SK-N-SH treated with all-trans-retinoic acid at 6 μM for 48 hours (cell line): ENCODE data around the gene STEAP1B.

Experiments used
- ATAC-seq: fragments of 200-7000 bp; cut with Tn5 transposase; 3 replicates; pipeline ENCODE4 v1.9.1; 2020; ENCODE audit warnings: mild to moderate bottlenecking, moderate library complexity
- CSDC2 ChIP-seq: fragments of 250-450 bp; sonication (Bioruptor Pico); IDR thresholded peaks from 2 replicates; pipeline ENCODE4 v1.5.0; 2020; ENCODE audit warnings: mild to moderate bottlenecking, moderate library complexity
- ESRRG ChIP-seq: fragments of 250-450 bp; sonication (Bioruptor Pico); IDR thresholded peaks from 2 replicates; pipeline ENCODE4 v1.6.1; 2021; ENCODE audit warnings: mild to moderate bottlenecking
- ISL1 ChIP-seq: fragments of 250-450 bp; sonication (Bioruptor Pico); IDR thresholded peaks from 2 replicates; pipeline ENCODE4 v2.1.2; 2022; ENCODE audit warnings: mild to moderate bottlenecking, moderate library complexity
- OSR1 ChIP-seq: fragments of 250-450 bp; sonication (Bioruptor Pico); IDR thresholded peaks from 2 replicates; pipeline ENCODE4 v1.8.0; 2022; ENCODE audit warnings: moderate library complexity, mild to moderate bottlenecking, inconsistent platforms
- PPARA ChIP-seq: fragments of 250-450 bp; sonication (Bioruptor Pico); IDR thresholded peaks from 2 replicates; pipeline ENCODE4 v1.5.0; 2020; ENCODE audit warnings: mild to moderate bottlenecking, borderline replicate concordance
- SNAI2 ChIP-seq: fragments of 250-450 bp; sonication (Bioruptor Pico); IDR thresholded peaks from 2 replicates; pipeline ENCODE4 v1.5.0; 2020; ENCODE audit warnings: mild to moderate bottlenecking, moderate library complexity
- TCF4 ChIP-seq: fragments of 250-450 bp; sonication (Bioruptor Pico); IDR thresholded peaks from 2 replicates; pipeline ENCODE4 v1.8.0; 2021; ENCODE audit warnings: mild to moderate bottlenecking, moderate library complexity, borderline replicate concordance
- TOX ChIP-seq: fragments of 250-450 bp; sonication (Bioruptor Pico); IDR thresholded peaks from 2 replicates; pipeline ENCODE4 v1.8.0; 2021; ENCODE audit warnings: mild to moderate bottlenecking, moderate library complexity, borderline replicate concordance
- ZC3H10 ChIP-seq: fragments of 250-450 bp; sonication (Bioruptor Pico); IDR thresholded peaks from 2 replicates; pipeline ENCODE4 v1.5.1; 2021; ENCODE audit warnings: mild to moderate bottlenecking, moderate library complexity
- ZFP3 ChIP-seq: fragments of 250-450 bp; sonication (Bioruptor Pico); IDR thresholded peaks from 2 replicates; pipeline ENCODE4 v1.5.0; 2020; ENCODE audit warnings: mild to moderate bottlenecking, moderate library complexity
- ZFP30 ChIP-seq: fragments of 450-650 bp; formaldehyde crosslinking; IDR thresholded peaks from 2 replicates; pipeline ENCODE4 v1.5.0; 2022; ENCODE audit warnings: mild to moderate bottlenecking, moderate library complexity
- ZNF70 ChIP-seq: fragments of 450-650 bp; formaldehyde crosslinking; IDR thresholded peaks from 2 replicates; pipeline ENCODE4 v1.5.0; 2020; ENCODE audit warnings: mild to moderate bottlenecking, moderate library complexity
- ZNF8 ChIP-seq: fragments of 450-650 bp; formaldehyde crosslinking; IDR thresholded peaks from 2 replicates; pipeline ENCODE4 v1.5.0; 2020; ENCODE audit warnings: mild to moderate bottlenecking, moderate library complexity
- TF ChIP-seq, protein P1 (sequence below): fragments of 250-450 bp; sonication (Bioruptor Pico); IDR thresholded peaks from 2 replicates; pipeline ENCODE4 v1.5.1; 2021; ENCODE audit warnings: mild to moderate bottlenecking, moderate library complexity
- TF ChIP-seq, protein P2 (sequence below): fragments of 250-450 bp; sonication (Bioruptor Pico); IDR thresholded peaks from 2 replicates; pipeline ENCODE4 v1.8.0; 2021; ENCODE audit warnings: low read depth, mild to moderate bottlenecking, moderate library complexity, borderline replicate concordance
- TF ChIP-seq, protein P3 (sequence below): fragments of 250-450 bp; sonication (Bioruptor Pico); IDR thresholded peaks from 2 replicates; pipeline ENCODE4 v1.8.0; 2020; ENCODE audit warnings: mild to moderate bottlenecking, moderate library complexity, borderline replicate concordance
- TF ChIP-seq, protein P4 (sequence below): fragments of 250-450 bp; sonication (Bioruptor Pico); IDR thresholded peaks from 2 replicates; pipeline ENCODE4 v1.5.1; 2020; ENCODE audit warnings: low read depth, mild to moderate bottlenecking, moderate library complexity
- TF ChIP-seq, protein P5 (sequence below): fragments of 250-450 bp; sonication (Bioruptor Pico); IDR thresholded peaks from 2 replicates; pipeline ENCODE4 v1.5.0; 2020; ENCODE audit warnings: mild to moderate bottlenecking, moderate library complexity

The STEAP1B gene

DNA sequence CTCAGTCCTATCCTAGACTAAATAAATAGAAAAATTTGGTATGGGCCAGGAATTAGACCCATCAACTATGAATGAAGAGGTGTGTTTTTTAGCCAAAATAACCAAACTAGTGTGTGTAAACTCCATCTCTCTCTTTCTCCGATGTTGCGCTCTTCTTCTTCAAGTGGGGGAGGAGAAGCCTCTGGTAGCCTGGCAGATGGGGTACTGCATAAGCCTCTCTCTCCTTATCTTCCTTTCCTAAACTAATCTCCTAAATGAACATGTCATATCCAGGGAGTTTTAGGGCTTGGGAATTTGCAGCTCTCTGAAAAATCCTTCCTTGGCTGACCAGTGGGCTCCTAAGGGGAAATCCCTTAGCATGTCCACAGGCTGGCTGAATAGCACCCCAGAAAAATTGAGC lies 86.8 kb downstream of the STEAP1B start:
- ATAC-seq = no peak
- TF ChIP-seq TOX (CRISPR knock-in tag) (no peak), CSDC2 (no peak), ESRRG (CRISPR knock-in tag) (no peak), ISL1 (no peak), ZFP30 (CRISPR knock-in tag) (no peak), ZC3H10 (no peak)
- TF ChIP-seq, protein P1, sequence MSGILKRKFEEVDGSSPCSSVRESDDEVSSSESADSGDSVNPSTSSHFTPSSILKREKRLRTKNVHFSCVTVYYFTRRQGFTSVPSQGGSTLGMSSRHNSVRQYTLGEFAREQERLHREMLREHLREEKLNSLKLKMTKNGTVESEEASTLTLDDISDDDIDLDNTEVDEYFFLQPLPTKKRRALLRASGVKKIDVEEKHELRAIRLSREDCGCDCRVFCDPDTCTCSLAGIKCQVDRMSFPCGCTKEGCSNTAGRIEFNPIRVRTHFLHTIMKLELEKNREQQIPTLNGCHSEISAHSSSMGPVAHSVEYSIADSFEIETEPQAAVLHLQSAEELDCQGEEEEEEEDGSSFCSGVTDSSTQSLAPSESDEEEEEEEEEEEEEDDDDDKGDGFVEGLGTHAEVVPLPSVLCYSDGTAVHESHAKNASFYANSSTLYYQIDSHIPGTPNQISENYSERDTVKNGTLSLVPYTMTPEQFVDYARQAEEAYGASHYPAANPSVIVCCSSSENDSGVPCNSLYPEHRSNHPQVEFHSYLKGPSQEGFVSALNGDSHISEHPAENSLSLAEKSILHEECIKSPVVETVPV (CRISPR knock-in tag) = no peak
- TF ChIP-seq, protein P2, sequence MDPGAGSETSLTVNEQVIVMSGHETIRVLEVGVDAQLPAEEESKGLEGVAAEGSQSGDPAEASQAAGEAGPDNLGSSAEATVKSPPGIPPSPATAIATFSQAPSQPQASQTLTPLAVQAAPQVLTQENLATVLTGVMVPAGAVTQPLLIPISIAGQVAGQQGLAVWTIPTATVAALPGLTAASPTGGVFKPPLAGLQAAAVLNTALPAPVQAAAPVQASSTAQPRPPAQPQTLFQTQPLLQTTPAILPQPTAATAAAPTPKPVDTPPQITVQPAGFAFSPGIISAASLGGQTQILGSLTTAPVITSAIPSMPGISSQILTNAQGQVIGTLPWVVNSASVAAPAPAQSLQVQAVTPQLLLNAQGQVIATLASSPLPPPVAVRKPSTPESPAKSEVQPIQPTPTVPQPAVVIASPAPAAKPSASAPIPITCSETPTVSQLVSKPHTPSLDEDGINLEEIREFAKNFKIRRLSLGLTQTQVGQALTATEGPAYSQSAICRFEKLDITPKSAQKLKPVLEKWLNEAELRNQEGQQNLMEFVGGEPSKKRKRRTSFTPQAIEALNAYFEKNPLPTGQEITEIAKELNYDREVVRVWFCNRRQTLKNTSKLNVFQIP (CRISPR knock-in tag) = no peak

DNA sequence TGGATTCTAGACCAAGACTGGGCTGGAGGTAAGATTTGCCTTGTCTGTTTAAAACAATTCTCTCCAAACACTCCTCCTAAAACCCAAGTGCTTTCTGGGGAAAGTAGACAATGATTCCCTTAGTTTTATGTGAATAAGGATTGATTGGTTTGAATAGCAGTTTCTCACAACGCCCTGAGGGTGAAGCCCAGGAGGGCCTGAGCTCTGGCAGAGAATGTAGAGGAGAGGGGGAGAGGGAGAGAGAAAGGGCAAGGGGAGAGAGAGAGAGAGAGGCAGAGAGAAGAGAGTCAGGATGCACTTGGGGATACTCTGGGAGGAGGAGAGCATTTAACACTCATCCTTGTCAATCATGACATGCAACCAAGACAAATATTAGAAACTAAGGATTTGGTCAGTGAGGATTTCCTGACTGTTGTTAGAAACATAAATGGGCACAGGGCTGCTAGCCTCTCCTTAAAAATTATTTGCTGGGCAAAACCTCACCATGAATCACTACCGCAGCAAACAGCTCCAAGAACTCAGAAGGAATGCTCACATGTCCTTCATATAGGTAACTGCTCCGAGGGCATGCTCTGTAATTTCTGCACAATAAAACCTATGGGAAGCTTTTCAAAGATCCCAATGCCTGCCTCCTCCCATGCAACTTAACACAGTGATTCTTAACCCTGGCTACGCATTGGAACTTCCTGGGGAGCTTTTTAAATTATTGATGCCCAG lies 87.9 kb downstream of the STEAP1B start:
- no peak for TF ChIP-seq ZNF8 (CRISPR knock-in tag)
- no peak for TF ChIP-seq PPARA
- TF ChIP-seq ZFP3 (CRISPR knock-in tag) = no peak
- no peak for TF ChIP-seq ZNF70 (CRISPR knock-in tag)
- TF ChIP-seq, protein P2 (CRISPR knock-in tag) = no peak
- TF ChIP-seq ESRRG (CRISPR knock-in tag) = no peak
- no peak for TF ChIP-seq SNAI2 (CRISPR knock-in tag)
- no peak for TF ChIP-seq ISL1
- no peak for TF ChIP-seq TCF4 (CRISPR knock-in tag)
- TF ChIP-seq, protein P3, sequence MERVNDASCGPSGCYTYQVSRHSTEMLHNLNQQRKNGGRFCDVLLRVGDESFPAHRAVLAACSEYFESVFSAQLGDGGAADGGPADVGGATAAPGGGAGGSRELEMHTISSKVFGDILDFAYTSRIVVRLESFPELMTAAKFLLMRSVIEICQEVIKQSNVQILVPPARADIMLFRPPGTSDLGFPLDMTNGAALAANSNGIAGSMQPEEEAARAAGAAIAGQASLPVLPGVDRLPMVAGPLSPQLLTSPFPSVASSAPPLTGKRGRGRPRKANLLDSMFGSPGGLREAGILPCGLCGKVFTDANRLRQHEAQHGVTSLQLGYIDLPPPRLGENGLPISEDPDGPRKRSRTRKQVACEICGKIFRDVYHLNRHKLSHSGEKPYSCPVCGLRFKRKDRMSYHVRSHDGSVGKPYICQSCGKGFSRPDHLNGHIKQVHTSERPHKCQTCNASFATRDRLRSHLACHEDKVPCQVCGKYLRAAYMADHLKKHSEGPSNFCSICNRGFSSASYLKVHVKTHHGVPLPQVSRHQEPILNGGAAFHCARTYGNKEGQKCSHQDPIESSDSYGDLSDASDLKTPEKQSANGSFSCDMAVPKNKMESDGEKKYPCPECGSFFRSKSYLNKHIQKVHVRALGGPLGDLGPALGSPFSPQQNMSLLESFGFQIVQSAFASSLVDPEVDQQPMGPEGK (CRISPR knock-in tag) = no peak
- TF ChIP-seq, protein P4, sequence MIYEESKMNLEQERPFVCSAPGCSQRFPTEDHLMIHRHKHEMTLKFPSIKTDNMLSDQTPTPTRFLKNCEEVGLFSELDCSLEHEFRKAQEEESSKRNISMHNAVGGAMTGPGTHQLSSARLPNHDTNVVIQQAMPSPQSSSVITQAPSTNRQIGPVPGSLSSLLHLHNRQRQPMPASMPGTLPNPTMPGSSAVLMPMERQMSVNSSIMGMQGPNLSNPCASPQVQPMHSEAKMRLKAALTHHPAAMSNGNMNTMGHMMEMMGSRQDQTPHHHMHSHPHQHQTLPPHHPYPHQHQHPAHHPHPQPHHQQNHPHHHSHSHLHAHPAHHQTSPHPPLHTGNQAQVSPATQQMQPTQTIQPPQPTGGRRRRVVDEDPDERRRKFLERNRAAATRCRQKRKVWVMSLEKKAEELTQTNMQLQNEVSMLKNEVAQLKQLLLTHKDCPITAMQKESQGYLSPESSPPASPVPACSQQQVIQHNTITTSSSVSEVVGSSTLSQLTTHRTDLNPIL (CRISPR knock-in tag) = no peak
- no peak for TF ChIP-seq OSR1 (CRISPR knock-in tag)
- TF ChIP-seq ZFP30 (CRISPR knock-in tag) = no peak
- no peak for ATAC-seq

DNA sequence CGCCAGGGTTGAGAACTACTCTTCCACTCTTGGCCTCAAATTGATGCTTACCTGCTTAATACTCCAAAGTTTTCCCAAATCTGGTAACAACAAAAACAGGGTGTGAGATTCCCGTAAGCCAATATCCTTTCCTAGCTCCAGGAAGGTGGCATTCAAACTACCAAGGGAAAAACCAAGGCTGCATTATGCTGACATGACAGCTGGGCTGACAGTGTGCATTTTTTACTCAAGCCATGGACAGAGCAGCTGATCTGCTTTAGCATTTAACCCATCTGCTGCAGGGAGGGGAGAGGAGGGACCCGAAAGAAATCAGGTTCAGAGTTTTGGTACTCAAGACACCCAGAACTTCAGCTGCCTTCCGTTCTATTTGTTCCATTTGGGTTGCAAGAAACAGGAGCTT lies 93.3 kb downstream of the STEAP1B start:
- TF ChIP-seq ZFP3 (CRISPR knock-in tag) = no peak
- TF ChIP-seq, protein P1 (CRISPR knock-in tag) = no peak
- TF ChIP-seq CSDC2 = no peak
- TF ChIP-seq, protein P3 (CRISPR knock-in tag) = no peak
- TF ChIP-seq PPARA = no peak
- no peak for TF ChIP-seq ESRRG (CRISPR knock-in tag)
- TF ChIP-seq, protein P5, sequence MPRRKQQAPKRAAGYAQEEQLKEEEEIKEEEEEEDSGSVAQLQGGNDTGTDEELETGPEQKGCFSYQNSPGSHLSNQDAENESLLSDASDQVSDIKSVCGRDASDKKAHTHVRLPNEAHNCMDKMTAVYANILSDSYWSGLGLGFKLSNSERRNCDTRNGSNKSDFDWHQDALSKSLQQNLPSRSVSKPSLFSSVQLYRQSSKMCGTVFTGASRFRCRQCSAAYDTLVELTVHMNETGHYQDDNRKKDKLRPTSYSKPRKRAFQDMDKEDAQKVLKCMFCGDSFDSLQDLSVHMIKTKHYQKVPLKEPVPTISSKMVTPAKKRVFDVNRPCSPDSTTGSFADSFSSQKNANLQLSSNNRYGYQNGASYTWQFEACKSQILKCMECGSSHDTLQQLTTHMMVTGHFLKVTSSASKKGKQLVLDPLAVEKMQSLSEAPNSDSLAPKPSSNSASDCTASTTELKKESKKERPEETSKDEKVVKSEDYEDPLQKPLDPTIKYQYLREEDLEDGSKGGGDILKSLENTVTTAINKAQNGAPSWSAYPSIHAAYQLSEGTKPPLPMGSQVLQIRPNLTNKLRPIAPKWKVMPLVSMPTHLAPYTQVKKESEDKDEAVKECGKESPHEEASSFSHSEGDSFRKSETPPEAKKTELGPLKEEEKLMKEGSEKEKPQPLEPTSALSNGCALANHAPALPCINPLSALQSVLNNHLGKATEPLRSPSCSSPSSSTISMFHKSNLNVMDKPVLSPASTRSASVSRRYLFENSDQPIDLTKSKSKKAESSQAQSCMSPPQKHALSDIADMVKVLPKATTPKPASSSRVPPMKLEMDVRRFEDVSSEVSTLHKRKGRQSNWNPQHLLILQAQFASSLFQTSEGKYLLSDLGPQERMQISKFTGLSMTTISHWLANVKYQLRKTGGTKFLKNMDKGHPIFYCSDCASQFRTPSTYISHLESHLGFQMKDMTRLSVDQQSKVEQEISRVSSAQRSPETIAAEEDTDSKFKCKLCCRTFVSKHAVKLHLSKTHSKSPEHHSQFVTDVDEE (CRISPR knock-in tag) = no peak
- no peak for ATAC-seq
